Stimulated activated effector memory CD8-positive, alpha-beta T cell treated with anti-CD3 and anti-CD28 coated beads, Interleukin-12 subunit alpha, Interleukin-12 subunit beta, amount 100 ng/mL, for 72 hours (primary cell): ENCODE results near the gene RPN2.

Experiments used
- ATAC-seq: fragments of 150-1000 bp; cut with Tn5 transposase; 2 replicates; pipeline ENCODE4 v1.10.0; 2021
- DNase-seq, 2 donors: peaks; one replicate each; pipeline ENCODE4 v3.0.0; 2021 to 2022; ENCODE audit warnings: low spot score in 2 of 2
- H3K27ac Mint-ChIP-seq: one replicate; pipeline ENCODE4 v1.8.0; 2022; ENCODE audit warnings: mild to moderate bottlenecking, mixed read lengths
- H3K36me3 Mint-ChIP-seq: one replicate; pipeline ENCODE4 v1.8.0; 2022; ENCODE audit warnings: mild to moderate bottlenecking, mixed read lengths
- H3K4me1 Mint-ChIP-seq: one replicate; pipeline ENCODE4 v1.8.0; 2022; ENCODE audit warnings: mixed read lengths
- H3K4me3 Mint-ChIP-seq: one replicate; pipeline ENCODE4 v1.8.0; 2022; ENCODE audit warnings: mild to moderate bottlenecking, mixed read lengths
- H3K9me3 Mint-ChIP-seq: one replicate; pipeline ENCODE4 v1.8.0; 2022; ENCODE audit warnings: mixed read lengths

RPN2 gene

GRCh38 chr20:37238935-37239451 is 59.9 kb downstream of the RPN2 start:
- Mint-ChIP-seq H3K9me3 (no peaks in the 10 kb centered on the region), H3K4me3 (no peak overlapping the region), H3K27ac (peak overlapping the region; percentile 56), H3K4me1 (no peaks in the 10 kb centered on the region), H3K36me3 (peaks cover 100% of the 10 kb centered on the region)
- DNase-seq (no peak), ATAC-seq (no peak)

GRCh38 chr20:37240337-37241067 is 61.4 kb downstream of the RPN2 start:
- peak overlapping the region; percentile 65 for H3K27ac Mint-ChIP-seq
- H3K4me1 Mint-ChIP-seq = no peaks in the 10 kb centered on the region
- peaks cover 87% of the 10 kb centered on the region for H3K36me3 Mint-ChIP-seq
- H3K9me3 Mint-ChIP-seq = no peaks in the 10 kb centered on the region
- no peak for DNase-seq
- ATAC-seq = no peak
- H3K4me3 Mint-ChIP-seq = no peak overlapping the region

DNA sequence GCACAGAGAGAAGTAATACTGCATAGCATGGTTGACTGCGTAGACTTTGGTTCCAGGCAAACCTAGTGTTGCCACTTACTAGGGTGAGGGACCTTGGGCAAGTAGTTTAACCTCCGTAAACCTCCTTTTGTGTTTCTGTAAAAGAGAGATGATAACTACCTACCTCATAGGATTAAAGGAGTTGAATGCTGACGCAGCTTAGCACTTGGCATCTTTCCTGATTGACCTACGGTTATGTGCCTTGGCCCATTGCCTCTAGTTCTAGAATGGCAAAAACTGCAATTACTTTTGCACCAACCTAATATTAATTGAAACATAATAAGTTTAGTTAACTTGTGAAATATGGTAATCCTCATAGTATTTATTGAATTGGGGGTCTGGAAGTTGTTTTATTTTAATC is 63.4 kb downstream of the RPN2 start:
- DNase-seq (no peak), ATAC-seq (no peak)
- H3K9me3 Mint-ChIP-seq = no peaks in the 10 kb centered on the region
- H3K27ac Mint-ChIP-seq = no peak overlapping the region
- no peaks in the 10 kb centered on the region for H3K4me1 Mint-ChIP-seq
- no peak overlapping the region for H3K4me3 Mint-ChIP-seq
- peaks cover 73% of the 10 kb centered on the region for H3K36me3 Mint-ChIP-seq

- H3K36me3 Mint-ChIP-seq = peaks cover 65% of the 10 kb centered on the region
- DNase-seq = no peak
- no peak overlapping the region for H3K4me3 Mint-ChIP-seq
- H3K27ac Mint-ChIP-seq = peak overlapping the region; percentile 38
- no peaks in the 10 kb centered on the region for H3K4me1 Mint-ChIP-seq
- no peak for ATAC-seq
- H3K9me3 Mint-ChIP-seq = no peaks in the 10 kb centered on the region
These were observed 64.2 kb downstream of the RPN2 start for GRCh38 chr20:37243076-37243936.

- H3K36me3 Mint-ChIP-seq = peaks cover 57% of the 10 kb centered on the region
- H3K27ac Mint-ChIP-seq = peak overlapping the region; percentile 38
- no peak overlapping the region for H3K4me3 Mint-ChIP-seq
- H3K4me1 Mint-ChIP-seq = no peaks in the 10 kb centered on the region
- H3K9me3 Mint-ChIP-seq = no peaks in the 10 kb centered on the region
- ATAC-seq (no peak), DNase-seq (no peak)
These were observed 64.9 kb downstream of the RPN2 start for GRCh38 chr20:37243937-37244571.

GRCh38 chr20:37244572-37244957 is 65.4 kb downstream of the RPN2 start:
- H3K4me1 Mint-ChIP-seq = no peaks in the 10 kb centered on the region
- H3K36me3 Mint-ChIP-seq = peaks cover 52% of the 10 kb centered on the region
- DNase-seq = no peak
- H3K27ac Mint-ChIP-seq = peak overlapping the region; percentile 24
- no peak overlapping the region for H3K4me3 Mint-ChIP-seq
- ATAC-seq = no peak
- no peaks in the 10 kb centered on the region for H3K9me3 Mint-ChIP-seq

DNA sequence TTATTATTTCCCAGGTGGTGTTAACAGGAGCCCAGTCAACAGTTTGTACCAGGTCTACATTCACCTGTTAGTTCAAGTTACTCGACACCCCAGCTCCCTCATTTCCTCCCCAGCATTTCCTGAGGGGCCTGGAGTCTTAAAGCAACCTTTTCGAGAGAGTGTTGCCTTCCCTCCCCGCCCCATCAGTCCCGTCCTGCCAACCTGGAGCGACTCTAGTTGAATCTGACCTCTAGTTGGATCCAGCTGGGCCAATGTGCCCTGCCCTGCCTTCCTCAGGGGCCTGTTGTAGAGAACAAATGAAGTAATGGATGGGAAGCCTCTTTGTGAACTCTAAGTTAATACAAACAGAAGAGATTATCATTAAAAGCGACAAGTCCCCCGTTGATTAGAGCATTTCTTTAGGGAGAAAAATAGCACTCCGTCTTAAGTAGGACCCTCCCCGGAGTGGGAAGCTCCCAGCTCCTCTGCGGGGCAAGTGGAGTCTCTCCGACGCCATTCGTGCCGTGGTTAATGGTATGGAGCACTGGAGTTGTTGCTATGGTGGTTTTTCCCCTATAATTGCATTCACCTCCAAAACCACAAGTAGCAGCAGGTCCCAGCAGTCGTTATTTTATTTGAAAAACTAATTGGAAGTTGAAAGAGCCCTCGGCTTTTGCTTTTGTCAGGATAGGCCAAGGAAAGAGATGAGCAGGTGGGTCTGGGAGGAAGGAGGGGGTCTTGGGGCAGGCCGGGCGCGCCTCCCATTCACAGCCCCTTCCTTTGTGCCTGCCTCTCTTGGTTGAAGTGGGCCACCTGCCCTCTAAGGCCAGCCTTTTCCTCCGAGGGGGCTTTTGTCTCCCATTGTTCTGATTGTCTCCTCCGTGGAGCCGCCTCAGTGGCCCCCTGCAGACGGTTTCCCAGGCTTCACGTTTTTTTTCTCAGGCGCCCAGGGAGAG is 66.4 kb downstream of the RPN2 start:
- Mint-ChIP-seq H3K27ac (peak overlapping the region; percentile 24), H3K4me1 (no peaks in the 10 kb centered on the region), H3K36me3 (peaks cover 43% of the 10 kb centered on the region), H3K9me3 (no peaks in the 10 kb centered on the region), H3K4me3 (no peak overlapping the region)
- ATAC-seq = no peak
- no peak for DNase-seq

GRCh38 chr20:37246736-37247135 is 67.6 kb downstream of the RPN2 start:
- no peak for DNase-seq
- Mint-ChIP-seq H3K9me3 (no peaks in the 10 kb centered on the region), H3K27ac (no peak overlapping the region), H3K36me3 (peaks cover 31% of the 10 kb centered on the region), H3K4me1 (no peaks in the 10 kb centered on the region), H3K4me3 (no peak overlapping the region)
- no peak for ATAC-seq

GRCh38 chr20:37247547-37247946 is 68.4 kb downstream of the RPN2 start:
- Mint-ChIP-seq H3K36me3 (peaks cover 23% of the 10 kb centered on the region), H3K27ac (no peak overlapping the region), H3K9me3 (no peaks in the 10 kb centered on the region), H3K4me3 (no peak overlapping the region), H3K4me1 (no peaks in the 10 kb centered on the region)
- no peak for ATAC-seq
- DNase-seq = no peak

GRCh38 chr20:37249304-37249703 is 70.2 kb downstream of the RPN2 start:
- Mint-ChIP-seq H3K4me1 (no peaks in the 10 kb centered on the region), H3K36me3 (peaks cover 6% of the 10 kb centered on the region), H3K4me3 (no peak overlapping the region), H3K9me3 (no peaks in the 10 kb centered on the region), H3K27ac (no peak overlapping the region)
- DNase-seq (no peak), ATAC-seq (no peak)

GRCh38 chr20:37251825-37252477 is 72.8 kb downstream of the RPN2 start:
- H3K4me1 Mint-ChIP-seq = no peaks in the 10 kb centered on the region
- ATAC-seq (no peak), DNase-seq (no peak)
- H3K36me3 Mint-ChIP-seq = no peaks in the 10 kb centered on the region
- no peak overlapping the region for H3K4me3 Mint-ChIP-seq
- no peaks in the 10 kb centered on the region for H3K9me3 Mint-ChIP-seq
- no peak overlapping the region for H3K27ac Mint-ChIP-seq

GRCh38 chr20:37253087-37253486 is 74.0 kb downstream of the RPN2 start:
- DNase-seq (no peak), ATAC-seq (no peak)
- no peak overlapping the region for H3K4me3 Mint-ChIP-seq
- no peaks in the 10 kb centered on the region for H3K4me1 Mint-ChIP-seq
- no peaks in the 10 kb centered on the region for H3K9me3 Mint-ChIP-seq
- no peak overlapping the region for H3K27ac Mint-ChIP-seq
- no peaks in the 10 kb centered on the region for H3K36me3 Mint-ChIP-seq

- H3K27ac Mint-ChIP-seq = no peak overlapping the region
- H3K4me1 Mint-ChIP-seq = no peaks in the 10 kb centered on the region
- no peaks in the 10 kb centered on the region for H3K36me3 Mint-ChIP-seq
- no peak overlapping the region for H3K4me3 Mint-ChIP-seq
- ATAC-seq (no peak), DNase-seq (no peak)
- H3K9me3 Mint-ChIP-seq = no peaks in the 10 kb centered on the region
These were observed 75.2 kb downstream of the RPN2 start for GRCh38 chr20:37254114-37254878.

DNA sequence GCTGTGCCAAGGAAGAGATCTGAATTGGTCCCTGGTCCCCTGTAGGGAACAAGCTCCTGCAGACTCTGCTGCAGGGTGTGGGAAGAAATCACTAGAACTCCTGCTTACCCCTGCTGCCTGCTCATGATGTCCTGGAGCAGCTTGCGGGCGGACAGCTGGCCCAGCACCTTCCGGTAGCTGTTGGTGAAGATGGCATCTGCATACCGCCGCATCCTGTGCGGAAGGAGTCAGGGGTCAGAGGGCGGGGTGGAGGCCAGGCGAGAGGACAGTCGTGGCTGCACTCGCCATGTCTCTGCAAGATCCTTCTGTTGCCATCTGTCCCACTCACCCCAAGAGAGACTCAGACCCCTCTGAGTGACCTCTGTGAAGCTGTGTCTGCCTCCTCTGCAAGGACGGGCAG is 77.2 kb downstream of the RPN2 start:
- Mint-ChIP-seq H3K27ac (no peak overlapping the region), H3K36me3 (no peaks in the 10 kb centered on the region), H3K9me3 (no peaks in the 10 kb centered on the region), H3K4me3 (no peak overlapping the region), H3K4me1 (no peaks in the 10 kb centered on the region)
- ATAC-seq (no peak), DNase-seq (no peak)
